HCT116 (cell line): Measurements from ENCODE around the gene MARCHF7. TPM values are rescaled to one million over a fixed set of nuclear protein-coding genes. Genes with fewer than 3 reads are reported as not detected.

Source experiments
- ATAC-seq: fragments of 200-7000 bp; cut with Tn5 transposase; 2 replicates; pipeline ENCODE4 v1.9.1; 2020; ENCODE audit warnings: mild to moderate bottlenecking, moderate library complexity
- BruUV-seq: library from RNA; stranded (reverse); fragments of 400-500 nt; replicated peaks from 2 replicates; lab custom pipeline; 2021; lab: Mats Ljungman, UMichigan
- CTCF ChIA-PET: fragments of 300-600 bp; sonication (Branson Sonifier 250); formaldehyde crosslinking; loops from one replicate; lab custom pipeline; 2021; ENCODE audit warnings: antibody characterized with exemption; lab: Charles Lee
- POLR2A ChIA-PET: fragments of 300-600, 350-600 bp; sonication (Branson Sonifier 250); formaldehyde crosslinking; loops from one replicate; lab custom pipeline; 2021; ENCODE audit warnings: antibody characterized with exemption; lab: Charles Lee
- RAD21 ChIA-PET, 2 experiments: fragments of 300-600 bp; sonication (Branson Sonifier 250); formaldehyde crosslinking; loops; one replicate each; lab custom pipeline; 2023; ENCODE audit warnings: low total read pairs in 2 of 2; ENCODE audit not compliant: uncharacterized antibody in 2 of 2, unreplicated experiment in 2 of 2, low non-redundant PET in 1 of 2; lab: Charles Lee
- DNase-seq: peaks from one replicate; pipeline ENCODE4 v3.0.0-alpha.2; 2010; ENCODE audit warnings: low read depth, low spot score
- H2AFZ ChIP-seq: fragments of 200-600 bp; shearing (Covaris generic), sonication (generic); 2 replicates; pipeline ENCODE4 v1.6.1; 2017; ENCODE audit warnings: low read depth, mixed run types, mixed read lengths, antibody characterized with exemption, low read length; ENCODE audit not compliant: poor library complexity, severe bottlenecking
- H3K27ac ChIP-seq: 2 replicates; pipeline ENCODE4 v1.5.1; 2012; ENCODE audit warnings: low read depth, low read length
- H3K27me3 ChIP-seq: fragments of 200-600 bp; sonication (generic); 2 replicates; pipeline ENCODE4 v1.6.1; 2016; ENCODE audit warnings: mixed run types, low read length, mixed read lengths; ENCODE audit not compliant: insufficient read depth
- H3K36me3 ChIP-seq, 2 experiments: fragments of 200-500 bp in 1 of 2; fragments of 200-600 bp in 1 of 2; sonication (Bioruptor generic) in 1 of 2; sonication (generic) in 1 of 2; 2 replicates each; pipeline versions ENCODE4 v1.5.1 to v1.6.1; 2014 to 2016; ENCODE audit warnings: low read length in 2 of 2, inconsistent platforms in 1 of 2, mixed read lengths in 1 of 2, mixed run types in 1 of 2; ENCODE audit not compliant: insufficient read depth in 2 of 2, control insufficient read depth in 1 of 2
- H3K4me1 ChIP-seq, 2 experiments: fragments of 200-600 bp in 1 of 2; sonication (generic) in 1 of 2; 2 replicates each; pipeline versions ENCODE4 v1.5.1 to v1.6.1; 2012 to 2017; ENCODE audit warnings: low read length in 2 of 2, inconsistent platforms in 1 of 2, mild to moderate bottlenecking in 1 of 2, mixed read lengths in 1 of 2, mixed run types in 1 of 2, moderate library complexity in 1 of 2; ENCODE audit not compliant: insufficient read depth in 2 of 2, control insufficient read depth in 1 of 2
- H3K4me2 ChIP-seq: fragments of 200-600 bp; sonication (generic); 2 replicates; pipeline ENCODE4 v1.6.1; 2017; ENCODE audit warnings: mixed run types, low read length, mixed read lengths
- H3K4me3 ChIP-seq, 2 experiments: fragments of 200-600 bp in 1 of 2; sonication (generic) in 1 of 2; replicated peaks in 1 of 2; 2 replicates each; pipeline ENCODE4 v1.5.1; 2011 to 2016; ENCODE audit warnings: low read length in 2 of 2, control low read depth in 1 of 2, low read depth in 1 of 2, mild to moderate bottlenecking in 1 of 2, mixed read lengths in 1 of 2, mixed run types in 1 of 2
- H3K79me2 ChIP-seq: fragments of 200-600 bp; sonication (generic); 2 replicates; pipeline ENCODE4 v1.6.1; 2017; ENCODE audit warnings: mild to moderate bottlenecking, mixed run types, low read length, moderate library complexity, mixed read lengths; ENCODE audit not compliant: insufficient read depth
- H3K9ac ChIP-seq: fragments of 200-600 bp; sonication (generic); 2 replicates; pipeline ENCODE4 v1.6.1; 2016; ENCODE audit warnings: low read length, mixed read lengths
- H3K9me2 ChIP-seq: fragments of 200-600 bp; sonication (generic), shearing (Covaris generic); 2 replicates; pipeline ENCODE4 v1.6.1; 2017; ENCODE audit warnings: mixed run types, mild to moderate bottlenecking, moderate library complexity; ENCODE audit not compliant: insufficient read depth
- H3K9me3 ChIP-seq, 2 experiments: fragments of 200-500 bp in 1 of 2; fragments of 200-600 bp in 1 of 2; sonication (Bioruptor generic) in 1 of 2; sonication (generic) in 1 of 2; 2 replicates each; pipeline ENCODE4 v1.6.1; 2014 to 2017; ENCODE audit warnings: low read length in 2 of 2, mixed read lengths in 2 of 2, inconsistent platforms in 1 of 2, low read depth in 1 of 2, mild to moderate bottlenecking in 1 of 2, mixed run types in 1 of 2, moderate library complexity in 1 of 2; ENCODE audit not compliant: control insufficient read depth in 1 of 2, insufficient read depth in 1 of 2
- H4K20me1 ChIP-seq: fragments of 200-600 bp; sonication (generic), shearing (Covaris generic); 2 replicates; pipeline ENCODE4 v1.6.1; 2017; ENCODE audit warnings: mixed run types, mild to moderate bottlenecking, moderate library complexity; ENCODE audit not compliant: insufficient read depth
- ATF3 ChIP-seq: IDR thresholded peaks from 2 replicates; pipeline ENCODE4 v1.6.1; 2012
- CBX3 ChIP-seq: IDR thresholded peaks from 2 replicates; pipeline ENCODE4 v1.6.1; 2012; ENCODE audit warnings: low read depth
- CEBPB ChIP-seq: IDR thresholded peaks from 2 replicates; pipeline ENCODE4 v1.6.1; 2012; ENCODE audit warnings: low read depth
- EGR1 ChIP-seq: IDR thresholded peaks from 2 replicates; pipeline ENCODE4 v1.6.1; 2012; ENCODE audit warnings: low read depth
- ELF1 ChIP-seq: IDR thresholded peaks from 2 replicates; pipeline ENCODE4 v1.6.1; 2012; ENCODE audit warnings: low read depth, borderline replicate concordance
- EZH2 ChIP-seq: fragments of 200-600 bp; sonication (generic); IDR thresholded peaks from 2 replicates; pipeline ENCODE4 v1.6.1; 2017; ENCODE audit warnings: antibody characterized with exemption, mixed run types
- FOSL1 ChIP-seq: IDR thresholded peaks from 2 replicates; pipeline ENCODE4 v1.6.1; 2012; ENCODE audit warnings: low read depth
- JUND ChIP-seq: IDR thresholded peaks from 2 replicates; pipeline ENCODE4 v1.6.1; 2012
- POLR2A ChIP-seq: IDR thresholded peaks from 2 replicates; pipeline ENCODE4 v1.7.0; 2011; ENCODE audit warnings: borderline replicate concordance; ENCODE audit not compliant: insufficient read depth, insufficient read length; ENCODE audit errors: extremely low read depth
- RAD21 ChIP-seq: IDR thresholded peaks from 2 replicates; pipeline ENCODE4 v1.6.1; 2012; ENCODE audit warnings: low read depth, mild to moderate bottlenecking
- SIN3A ChIP-seq: IDR thresholded peaks from 2 replicates; pipeline ENCODE4 v1.6.1; 2012; ENCODE audit warnings: low read depth
- SP1 ChIP-seq: IDR thresholded peaks from 2 replicates; pipeline ENCODE4 v1.6.1; 2012; ENCODE audit warnings: low read depth
- SRF ChIP-seq: IDR thresholded peaks from 2 replicates; pipeline ENCODE4 v1.6.1; 2012; ENCODE audit warnings: low read depth
- ZFX ChIP-seq: fragments of 450-650 bp; IDR thresholded peaks from 2 replicates; pipeline ENCODE4 v1.6.1; 2017
- ZNF274 ChIP-seq: fragments of 200-500 bp; sonication (Bioruptor generic); IDR thresholded peaks from 2 replicates; pipeline ENCODE4 v1.6.1; 2014; ENCODE audit warnings: mild to moderate bottlenecking, low read depth, low read length, inconsistent platforms
- intact Hi-C: fragments of 100-400 bp; cut with micrococcal nuclease; formaldehyde crosslinking; loops from 2 replicates; pipeline ENCODE4 v1.10.0; 2022
- total RNA-seq: library from RNA; stranded (reverse); gene quantifications from one replicate; pipeline ENCODE4 v1.2.1, GENCODE V29; 2021; ENCODE audit not compliant: unreplicated experiment
- TF ChIP-seq, protein P1 (sequence below): IDR thresholded peaks from 2 replicates; pipeline ENCODE4 v1.6.1; 2012; ENCODE audit warnings: low read depth
- TF ChIP-seq, protein P2 (sequence below): IDR thresholded peaks from 2 replicates; pipeline ENCODE4 v1.6.1; 2011; ENCODE audit warnings: mild to moderate bottlenecking, low read length, moderate library complexity; ENCODE audit not compliant: insufficient replicate concordance; ENCODE audit errors: extremely low read depth

Gene MARCHF7
- total RNA-seq, 1 experiment from 2014 or later, result 65.9 TPM

- RAD21 ChIA-PET, result no interaction called here
- intact Hi-C loops, result no loop called here
- Histone ChIP-seq H2AFZ (no peak overlapping the region), H3K27ac (no peak overlapping the region), H3K9me3 (no peaks in the 10 kb centered on the region), H3K79me2 (peaks cover 85% of the 10 kb centered on the region), H3K9ac (no peak overlapping the region), H3K36me3 (peaks cover 28 to 30% of the 10 kb centered on the region in 2 experiments), H3K9me2 (no peaks in the 10 kb centered on the region), H3K4me3 (no peak overlapping the region), H3K27me3 (no peaks in the 10 kb centered on the region), H3K4me1 (peaks cover 0 to 8% of the 10 kb centered on the region in 2 experiments; a peak in 2 of 4 replicates), H3K4me2 (no peak overlapping the region), H4K20me1 (peaks cover 11% of the 10 kb centered on the region)
- TF ChIP-seq POLR2A (no peak), FOSL1 (no peak), ZNF274 (no peak), EZH2 (no peak), ZFX (no peak), EGR1 (no peak), CEBPB (no peak)
- ATAC-seq (no peak), DNase-seq (no peak)
- POLR2A ChIA-PET, result no interaction called here
- BruUV-seq, result no TSS peak
- CTCF ChIA-PET, result no interaction called here
These were observed 48.0 kb downstream of the MARCHF7 start for GRCh38 chr2:159760326-159760725.

GRCh38 chr2:159762075-159762474 is 49.8 kb downstream of the MARCHF7 start:
- H3K4me1 ChIP-seq, result no peaks in the 10 kb centered on the region
- RAD21 ChIA-PET, result no interaction called here
- intact Hi-C loops, result no loop called here
- H4K20me1 ChIP-seq, result peaks cover 11% of the 10 kb centered on the region
- no TSS peak for BruUV-seq
- no peak overlapping the region for H3K4me2 ChIP-seq
- H2AFZ ChIP-seq, result no peak overlapping the region
- ATAC-seq (no peak), DNase-seq (no peak)
- no peak overlapping the region for H3K27ac ChIP-seq
- no peaks in the 10 kb centered on the region for H3K27me3 ChIP-seq
- TF ChIP-seq CBX3, result no peak
- TF ChIP-seq SRF, result no peak
- TF ChIP-seq, protein P1, sequence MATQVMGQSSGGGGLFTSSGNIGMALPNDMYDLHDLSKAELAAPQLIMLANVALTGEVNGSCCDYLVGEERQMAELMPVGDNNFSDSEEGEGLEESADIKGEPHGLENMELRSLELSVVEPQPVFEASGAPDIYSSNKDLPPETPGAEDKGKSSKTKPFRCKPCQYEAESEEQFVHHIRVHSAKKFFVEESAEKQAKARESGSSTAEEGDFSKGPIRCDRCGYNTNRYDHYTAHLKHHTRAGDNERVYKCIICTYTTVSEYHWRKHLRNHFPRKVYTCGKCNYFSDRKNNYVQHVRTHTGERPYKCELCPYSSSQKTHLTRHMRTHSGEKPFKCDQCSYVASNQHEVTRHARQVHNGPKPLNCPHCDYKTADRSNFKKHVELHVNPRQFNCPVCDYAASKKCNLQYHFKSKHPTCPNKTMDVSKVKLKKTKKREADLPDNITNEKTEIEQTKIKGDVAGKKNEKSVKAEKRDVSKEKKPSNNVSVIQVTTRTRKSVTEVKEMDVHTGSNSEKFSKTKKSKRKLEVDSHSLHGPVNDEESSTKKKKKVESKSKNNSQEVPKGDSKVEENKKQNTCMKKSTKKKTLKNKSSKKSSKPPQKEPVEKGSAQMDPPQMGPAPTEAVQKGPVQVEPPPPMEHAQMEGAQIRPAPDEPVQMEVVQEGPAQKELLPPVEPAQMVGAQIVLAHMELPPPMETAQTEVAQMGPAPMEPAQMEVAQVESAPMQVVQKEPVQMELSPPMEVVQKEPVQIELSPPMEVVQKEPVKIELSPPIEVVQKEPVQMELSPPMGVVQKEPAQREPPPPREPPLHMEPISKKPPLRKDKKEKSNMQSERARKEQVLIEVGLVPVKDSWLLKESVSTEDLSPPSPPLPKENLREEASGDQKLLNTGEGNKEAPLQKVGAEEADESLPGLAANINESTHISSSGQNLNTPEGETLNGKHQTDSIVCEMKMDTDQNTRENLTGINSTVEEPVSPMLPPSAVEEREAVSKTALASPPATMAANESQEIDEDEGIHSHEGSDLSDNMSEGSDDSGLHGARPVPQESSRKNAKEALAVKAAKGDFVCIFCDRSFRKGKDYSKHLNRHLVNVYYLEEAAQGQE, result no peak
- TF ChIP-seq EGR1, result no peak
- no peak for TF ChIP-seq SP1
- no peak for TF ChIP-seq ZNF274
- no peak for TF ChIP-seq ATF3
- no peak for TF ChIP-seq FOSL1
- TF ChIP-seq SIN3A, result no peak
- TF ChIP-seq, protein P2, sequence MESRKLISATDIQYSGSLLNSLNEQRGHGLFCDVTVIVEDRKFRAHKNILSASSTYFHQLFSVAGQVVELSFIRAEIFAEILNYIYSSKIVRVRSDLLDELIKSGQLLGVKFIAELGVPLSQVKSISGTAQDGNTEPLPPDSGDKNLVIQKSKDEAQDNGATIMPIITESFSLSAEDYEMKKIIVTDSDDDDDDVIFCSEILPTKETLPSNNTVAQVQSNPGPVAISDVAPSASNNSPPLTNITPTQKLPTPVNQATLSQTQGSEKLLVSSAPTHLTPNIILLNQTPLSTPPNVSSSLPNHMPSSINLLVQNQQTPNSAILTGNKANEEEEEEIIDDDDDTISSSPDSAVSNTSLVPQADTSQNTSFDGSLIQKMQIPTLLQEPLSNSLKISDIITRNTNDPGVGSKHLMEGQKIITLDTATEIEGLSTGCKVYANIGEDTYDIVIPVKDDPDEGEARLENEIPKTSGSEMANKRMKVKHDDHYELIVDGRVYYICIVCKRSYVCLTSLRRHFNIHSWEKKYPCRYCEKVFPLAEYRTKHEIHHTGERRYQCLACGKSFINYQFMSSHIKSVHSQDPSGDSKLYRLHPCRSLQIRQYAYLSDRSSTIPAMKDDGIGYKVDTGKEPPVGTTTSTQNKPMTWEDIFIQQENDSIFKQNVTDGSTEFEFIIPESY, result no peak
- no peak for TF ChIP-seq RAD21
- TF ChIP-seq EZH2, result no peak
- TF ChIP-seq JUND, result no peak
- TF ChIP-seq ELF1, result no peak
- TF ChIP-seq POLR2A, result no peak
- no peaks in the 10 kb centered on the region for H3K9me3 ChIP-seq
- H3K79me2 ChIP-seq, result peaks cover 71% of the 10 kb centered on the region
- no peak overlapping the region for H3K4me3 ChIP-seq
- H3K36me3 ChIP-seq, result peaks cover 34 to 37% of the 10 kb centered on the region in 2 experiments
- CTCF ChIA-PET, result no interaction called here
- POLR2A ChIA-PET, result no interaction called here
- no peaks in the 10 kb centered on the region for H3K9me2 ChIP-seq
- H3K9ac ChIP-seq, result no peak overlapping the region
